NB4 (cell line): Measurements from ENCODE around the gene MYO1B.

Experiments
- MYC ChIP-seq: IDR thresholded peaks from 2 replicates; pipeline ENCODE4 v1.6.1; 2011; ENCODE audit warnings: low read depth, low read length
- POLR2A ChIP-seq: IDR thresholded peaks from 2 replicates; pipeline ENCODE4 v1.6.1; 2011; ENCODE audit warnings: mild to moderate bottlenecking; ENCODE audit not compliant: insufficient read length; ENCODE audit errors: extremely low read depth
- TF ChIP-seq, protein P1 (sequence below): IDR thresholded peaks from one replicate; pipeline ENCODE4 v1.5.1; 2012; ENCODE audit warnings: low read depth, low read length
- TF ChIP-seq, protein P2 (sequence below): IDR thresholded peaks from 2 replicates; pipeline ENCODE4 v1.6.1; 2011; ENCODE audit warnings: low read depth, low read length

DNA sequence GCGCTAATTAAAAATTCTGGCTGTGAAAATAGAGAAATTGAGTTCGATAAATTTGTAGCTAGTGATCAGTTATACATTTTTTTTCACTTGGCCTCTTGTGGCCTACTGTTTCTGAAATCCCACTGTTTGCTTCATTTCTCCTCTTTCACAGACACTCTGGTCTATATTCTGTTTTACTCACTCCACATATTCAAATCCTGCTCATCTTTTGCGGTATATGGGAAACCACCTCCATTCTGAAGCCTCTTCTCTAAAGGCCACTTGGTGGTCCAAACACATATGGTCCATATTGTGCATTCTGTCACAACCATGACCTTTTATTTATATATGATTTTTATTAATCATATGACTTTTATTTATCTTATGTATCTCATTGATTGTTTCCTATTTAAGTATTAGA is 67.0 kb downstream of the MYO1B start:
- TF ChIP-seq, protein P1, sequence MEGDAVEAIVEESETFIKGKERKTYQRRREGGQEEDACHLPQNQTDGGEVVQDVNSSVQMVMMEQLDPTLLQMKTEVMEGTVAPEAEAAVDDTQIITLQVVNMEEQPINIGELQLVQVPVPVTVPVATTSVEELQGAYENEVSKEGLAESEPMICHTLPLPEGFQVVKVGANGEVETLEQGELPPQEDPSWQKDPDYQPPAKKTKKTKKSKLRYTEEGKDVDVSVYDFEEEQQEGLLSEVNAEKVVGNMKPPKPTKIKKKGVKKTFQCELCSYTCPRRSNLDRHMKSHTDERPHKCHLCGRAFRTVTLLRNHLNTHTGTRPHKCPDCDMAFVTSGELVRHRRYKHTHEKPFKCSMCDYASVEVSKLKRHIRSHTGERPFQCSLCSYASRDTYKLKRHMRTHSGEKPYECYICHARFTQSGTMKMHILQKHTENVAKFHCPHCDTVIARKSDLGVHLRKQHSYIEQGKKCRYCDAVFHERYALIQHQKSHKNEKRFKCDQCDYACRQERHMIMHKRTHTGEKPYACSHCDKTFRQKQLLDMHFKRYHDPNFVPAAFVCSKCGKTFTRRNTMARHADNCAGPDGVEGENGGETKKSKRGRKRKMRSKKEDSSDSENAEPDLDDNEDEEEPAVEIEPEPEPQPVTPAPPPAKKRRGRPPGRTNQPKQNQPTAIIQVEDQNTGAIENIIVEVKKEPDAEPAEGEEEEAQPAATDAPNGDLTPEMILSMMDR, result no peak
- TF ChIP-seq MYC (no peak), POLR2A (no peak)
- TF ChIP-seq, protein P2, sequence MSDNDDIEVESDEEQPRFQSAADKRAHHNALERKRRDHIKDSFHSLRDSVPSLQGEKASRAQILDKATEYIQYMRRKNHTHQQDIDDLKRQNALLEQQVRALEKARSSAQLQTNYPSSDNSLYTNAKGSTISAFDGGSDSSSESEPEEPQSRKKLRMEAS, result no peak
